HepG2 (cell line): ENCODE data around the gene IL11RA. TPM values are rescaled to one million over a fixed set of nuclear protein-coding genes. Genes with fewer than 3 reads are reported as not detected.

ENCODE experiments used
- FOXK1 ChIP-seq: sonication (generic); formaldehyde crosslinking; IDR thresholded peaks from 2 replicates; pipeline ENCODE4 v1.4.0; 2020; ENCODE audit warnings: low read depth, missing genetic modification reagents, borderline replicate concordance
- GZF1 ChIP-seq: sonication (generic); formaldehyde crosslinking; IDR thresholded peaks from 2 replicates; pipeline ENCODE4 v1.5.1; 2020; ENCODE audit warnings: mild to moderate bottlenecking, missing genetic modification reagents
- MEIS1 ChIP-seq: sonication (generic); formaldehyde crosslinking; IDR thresholded peaks from 2 replicates; pipeline ENCODE4 v1.9.0; 2021; ENCODE audit warnings: mild to moderate bottlenecking, missing genetic modification reagents, moderate library complexity, borderline replicate concordance
- POGZ ChIP-seq: sonication (generic); formaldehyde crosslinking; IDR thresholded peaks from 2 replicates; pipeline ENCODE4 v1.4.0; 2020; ENCODE audit warnings: mild to moderate bottlenecking, missing genetic modification reagents
- POLR2G ChIP-seq: fragments of 200-400 bp; formaldehyde crosslinking; IDR thresholded peaks from 2 replicates; pipeline ENCODE4 v1.6.1; 2018; ENCODE audit warnings: mild to moderate bottlenecking, low read depth, low read length, moderate library complexity
- RELA ChIP-seq: sonication (generic); formaldehyde crosslinking; IDR thresholded peaks from 2 replicates; pipeline ENCODE4 v1.4.0; 2020; ENCODE audit warnings: missing genetic modification reagents
- SOX6 ChIP-seq, 2 experiments: fragments of 450-650 bp in 1 of 2; sonication (generic) in 1 of 2; formaldehyde crosslinking in 1 of 2; IDR thresholded peaks; 2 replicates each; pipeline versions ENCODE4 v1.4.0 to v1.6.1; 2017 to 2020; ENCODE audit warnings: antibody characterized with exemption in 1 of 2, mild to moderate bottlenecking in 1 of 2, missing genetic modification reagents in 1 of 2
- ZBTB38 ChIP-seq: sonication (generic); formaldehyde crosslinking; IDR thresholded peaks from 2 replicates; pipeline ENCODE4 v1.5.1; 2020; ENCODE audit warnings: mild to moderate bottlenecking, missing genetic modification reagents
- ZKSCAN1 ChIP-seq: fragments of 150-350 bp; IDR thresholded peaks from 2 replicates; pipeline ENCODE4 v1.6.1; 2014; ENCODE audit warnings: low read length
- ZNF235 ChIP-seq: sonication (generic); formaldehyde crosslinking; IDR thresholded peaks from 2 replicates; pipeline ENCODE4 v1.8.1; 2023; ENCODE audit warnings: mild to moderate bottlenecking, missing genetic modification reagents, borderline replicate concordance
- ZNF335 ChIP-seq: sonication (generic); formaldehyde crosslinking; IDR thresholded peaks from 2 replicates; pipeline ENCODE4 v1.4.0; 2020; ENCODE audit warnings: missing genetic modification reagents
- ZNF552 ChIP-seq: sonication (generic); formaldehyde crosslinking; IDR thresholded peaks from 2 replicates; pipeline ENCODE4 v1.9.0; 2022; ENCODE audit warnings: missing genetic modification reagents, mild to moderate bottlenecking, borderline replicate concordance
- polyA plus RNA-seq, 8 experiments: library from polyadenylated mRNA; depleted of rRNA in 3 of 8; stranded (reverse) in 7 of 8; unstranded in 1 of 8; fragments of >200 nt; fragmentation: Illumina TruSeq in 4 of 8; extraction: Trizol in 4 of 8; gene quantifications; 2 replicates each; pipeline versions ENCODE4 v1.2.1 to v1.2.3, GENCODE V29; 2011 to 2016; ENCODE audit warnings: low read depth in 4 of 8, missing spikeins in 1 of 8, mixed read lengths in 1 of 8; ENCODE audit not compliant: insufficient read depth in 1 of 8
- total RNA-seq, 5 experiments: library from RNA; depleted of rRNA; stranded (reverse); fragments of >200 nt; fragmentation: Illumina TruSeq; extraction: Trizol; gene quantifications; 2 replicates each; pipeline ENCODE4 v1.2.3, GENCODE V29; 2016; ENCODE audit warnings: low read depth in 1 of 5
- TF ChIP-seq, protein P1 (sequence below), 2 experiments: IDR thresholded peaks; 2 replicates each; pipeline ENCODE4 v1.6.1; 2011 to 2012; ENCODE audit warnings: low read length in 2 of 2, borderline replicate concordance in 1 of 2, low read depth in 1 of 2, mild to moderate bottlenecking in 1 of 2, moderate library complexity in 1 of 2
- TF ChIP-seq, protein P2 (sequence below): sonication (generic); formaldehyde crosslinking; conservative IDR thresholded peaks from 2 replicates; pipeline ENCODE4 v1.4.0; 2020; ENCODE audit warnings: missing genetic modification reagents
- TF ChIP-seq, protein P3 (sequence below): sonication (generic); formaldehyde crosslinking; IDR thresholded peaks from 2 replicates; pipeline ENCODE4 v1.5.1; 2020; ENCODE audit warnings: missing genetic modification reagents, mild to moderate bottlenecking, borderline replicate concordance
- TF ChIP-seq, protein P4 (sequence below): sonication (generic); formaldehyde crosslinking; IDR thresholded peaks from 2 replicates; pipeline ENCODE4 v1.5.0; 2020; ENCODE audit warnings: mild to moderate bottlenecking, missing genetic modification reagents, borderline replicate concordance

Gene IL11RA
- total and polyA plus RNA-seq, 2 of the 13 experiments (the other 11 are each of a cell fraction or from before 2014, with no cell fraction given): 2.0 to 4.2 TPM

DNA sequence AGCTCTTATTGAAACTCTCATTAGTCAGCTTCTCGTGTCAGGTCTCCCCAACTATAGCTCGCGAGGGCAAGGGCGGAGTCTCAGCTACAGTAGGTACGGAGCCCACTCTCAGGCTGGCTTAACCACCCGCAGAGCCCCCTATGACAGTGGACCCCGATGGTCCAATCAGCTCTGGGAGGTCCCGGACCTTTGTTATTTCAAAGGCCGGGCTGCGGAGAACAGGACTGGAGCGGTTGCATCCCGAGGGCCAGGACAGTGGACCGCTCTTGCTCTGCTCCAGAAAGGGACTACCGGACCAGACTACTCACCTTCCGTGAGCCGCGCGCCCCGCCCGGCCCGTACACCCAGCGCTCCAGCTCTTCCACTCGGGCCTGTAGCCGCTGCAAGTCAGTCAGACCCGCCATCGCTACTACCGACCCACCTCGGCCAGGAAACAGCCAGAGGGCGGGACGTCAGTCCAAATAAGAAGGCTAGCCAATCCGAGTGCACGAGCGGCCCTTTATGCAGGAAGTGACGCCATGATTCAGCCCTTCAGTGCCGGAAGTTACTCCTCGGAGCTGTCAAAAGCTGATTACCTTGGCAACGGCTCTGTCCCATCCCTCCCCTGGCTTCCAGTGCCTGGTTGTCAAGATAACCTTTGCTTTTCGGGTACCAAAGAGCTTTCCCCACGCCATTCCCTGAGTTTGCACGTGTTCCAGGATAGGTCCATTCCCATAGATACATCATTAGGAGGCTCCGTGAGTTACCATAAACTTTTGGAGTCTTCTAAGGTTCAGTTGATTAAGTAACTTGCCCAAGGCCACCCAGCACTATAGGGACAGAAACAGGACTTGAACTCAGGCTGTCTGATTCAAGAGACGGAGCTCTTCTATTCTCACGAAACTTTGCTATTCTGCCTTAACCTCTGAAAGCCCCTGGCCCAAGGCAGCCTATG is 31.7 kb upstream of the IL11RA start, which contains the start of gene DCTN3 (continued):
- TF ChIP-seq, protein P1, sequence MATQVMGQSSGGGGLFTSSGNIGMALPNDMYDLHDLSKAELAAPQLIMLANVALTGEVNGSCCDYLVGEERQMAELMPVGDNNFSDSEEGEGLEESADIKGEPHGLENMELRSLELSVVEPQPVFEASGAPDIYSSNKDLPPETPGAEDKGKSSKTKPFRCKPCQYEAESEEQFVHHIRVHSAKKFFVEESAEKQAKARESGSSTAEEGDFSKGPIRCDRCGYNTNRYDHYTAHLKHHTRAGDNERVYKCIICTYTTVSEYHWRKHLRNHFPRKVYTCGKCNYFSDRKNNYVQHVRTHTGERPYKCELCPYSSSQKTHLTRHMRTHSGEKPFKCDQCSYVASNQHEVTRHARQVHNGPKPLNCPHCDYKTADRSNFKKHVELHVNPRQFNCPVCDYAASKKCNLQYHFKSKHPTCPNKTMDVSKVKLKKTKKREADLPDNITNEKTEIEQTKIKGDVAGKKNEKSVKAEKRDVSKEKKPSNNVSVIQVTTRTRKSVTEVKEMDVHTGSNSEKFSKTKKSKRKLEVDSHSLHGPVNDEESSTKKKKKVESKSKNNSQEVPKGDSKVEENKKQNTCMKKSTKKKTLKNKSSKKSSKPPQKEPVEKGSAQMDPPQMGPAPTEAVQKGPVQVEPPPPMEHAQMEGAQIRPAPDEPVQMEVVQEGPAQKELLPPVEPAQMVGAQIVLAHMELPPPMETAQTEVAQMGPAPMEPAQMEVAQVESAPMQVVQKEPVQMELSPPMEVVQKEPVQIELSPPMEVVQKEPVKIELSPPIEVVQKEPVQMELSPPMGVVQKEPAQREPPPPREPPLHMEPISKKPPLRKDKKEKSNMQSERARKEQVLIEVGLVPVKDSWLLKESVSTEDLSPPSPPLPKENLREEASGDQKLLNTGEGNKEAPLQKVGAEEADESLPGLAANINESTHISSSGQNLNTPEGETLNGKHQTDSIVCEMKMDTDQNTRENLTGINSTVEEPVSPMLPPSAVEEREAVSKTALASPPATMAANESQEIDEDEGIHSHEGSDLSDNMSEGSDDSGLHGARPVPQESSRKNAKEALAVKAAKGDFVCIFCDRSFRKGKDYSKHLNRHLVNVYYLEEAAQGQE (IDR thresholded peaks at IDR 0.05; ENCODE audit: borderline replicate concordance in 1 of 2, low read depth in 1 of 2, low read length in 2 of 2): no peak
- TF ChIP-seq ZNF552 (CRISPR knock-in tag) (no peak), GZF1 (0 out of 2 replicates have a peak, but pooled peaks have one; percentile 26), ZNF235 (CRISPR knock-in tag) (no peak), ZKSCAN1 (no peak), SOX6 (IDR thresholded peaks at IDR 0.05) (no peak), SOX6 (CRISPR knock-in tag; IDR thresholded peaks at IDR 0.05) (0 out of 2 replicates have a peak, but pooled peaks have one; percentile 40), POGZ (CRISPR knock-in tag) (peak; percentile 76), POLR2G (peak; percentile 66), FOXK1 (CRISPR knock-in tag) (peak; percentile 68; the same call in 1 of the 2 replicates), ZNF335 (CRISPR knock-in tag) (peak; percentile 34; the same call in 1 of the 2 replicates), MEIS1 (CRISPR knock-in tag) (peak; percentile 65; the same call in 1 of the 2 replicates), ZBTB38 (CRISPR knock-in tag) (peak; percentile 26; the same call in 1 of the 2 replicates), RELA (no peak)
- TF ChIP-seq, protein P2, sequence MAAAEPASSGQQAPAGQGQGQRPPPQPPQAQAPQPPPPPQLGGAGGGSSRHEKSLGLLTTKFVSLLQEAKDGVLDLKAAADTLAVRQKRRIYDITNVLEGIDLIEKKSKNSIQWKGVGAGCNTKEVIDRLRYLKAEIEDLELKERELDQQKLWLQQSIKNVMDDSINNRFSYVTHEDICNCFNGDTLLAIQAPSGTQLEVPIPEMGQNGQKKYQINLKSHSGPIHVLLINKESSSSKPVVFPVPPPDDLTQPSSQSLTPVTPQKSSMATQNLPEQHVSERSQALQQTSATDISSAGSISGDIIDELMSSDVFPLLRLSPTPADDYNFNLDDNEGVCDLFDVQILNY (CRISPR knock-in tag): no peak
- TF ChIP-seq, protein P3, sequence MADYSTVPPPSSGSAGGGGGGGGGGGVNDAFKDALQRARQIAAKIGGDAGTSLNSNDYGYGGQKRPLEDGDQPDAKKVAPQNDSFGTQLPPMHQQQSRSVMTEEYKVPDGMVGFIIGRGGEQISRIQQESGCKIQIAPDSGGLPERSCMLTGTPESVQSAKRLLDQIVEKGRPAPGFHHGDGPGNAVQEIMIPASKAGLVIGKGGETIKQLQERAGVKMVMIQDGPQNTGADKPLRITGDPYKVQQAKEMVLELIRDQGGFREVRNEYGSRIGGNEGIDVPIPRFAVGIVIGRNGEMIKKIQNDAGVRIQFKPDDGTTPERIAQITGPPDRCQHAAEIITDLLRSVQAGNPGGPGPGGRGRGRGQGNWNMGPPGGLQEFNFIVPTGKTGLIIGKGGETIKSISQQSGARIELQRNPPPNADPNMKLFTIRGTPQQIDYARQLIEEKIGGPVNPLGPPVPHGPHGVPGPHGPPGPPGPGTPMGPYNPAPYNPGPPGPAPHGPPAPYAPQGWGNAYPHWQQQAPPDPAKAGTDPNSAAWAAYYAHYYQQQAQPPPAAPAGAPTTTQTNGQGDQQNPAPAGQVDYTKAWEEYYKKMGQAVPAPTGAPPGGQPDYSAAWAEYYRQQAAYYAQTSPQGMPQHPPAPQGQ (CRISPR knock-in tag): no peak
- TF ChIP-seq, protein P4, sequence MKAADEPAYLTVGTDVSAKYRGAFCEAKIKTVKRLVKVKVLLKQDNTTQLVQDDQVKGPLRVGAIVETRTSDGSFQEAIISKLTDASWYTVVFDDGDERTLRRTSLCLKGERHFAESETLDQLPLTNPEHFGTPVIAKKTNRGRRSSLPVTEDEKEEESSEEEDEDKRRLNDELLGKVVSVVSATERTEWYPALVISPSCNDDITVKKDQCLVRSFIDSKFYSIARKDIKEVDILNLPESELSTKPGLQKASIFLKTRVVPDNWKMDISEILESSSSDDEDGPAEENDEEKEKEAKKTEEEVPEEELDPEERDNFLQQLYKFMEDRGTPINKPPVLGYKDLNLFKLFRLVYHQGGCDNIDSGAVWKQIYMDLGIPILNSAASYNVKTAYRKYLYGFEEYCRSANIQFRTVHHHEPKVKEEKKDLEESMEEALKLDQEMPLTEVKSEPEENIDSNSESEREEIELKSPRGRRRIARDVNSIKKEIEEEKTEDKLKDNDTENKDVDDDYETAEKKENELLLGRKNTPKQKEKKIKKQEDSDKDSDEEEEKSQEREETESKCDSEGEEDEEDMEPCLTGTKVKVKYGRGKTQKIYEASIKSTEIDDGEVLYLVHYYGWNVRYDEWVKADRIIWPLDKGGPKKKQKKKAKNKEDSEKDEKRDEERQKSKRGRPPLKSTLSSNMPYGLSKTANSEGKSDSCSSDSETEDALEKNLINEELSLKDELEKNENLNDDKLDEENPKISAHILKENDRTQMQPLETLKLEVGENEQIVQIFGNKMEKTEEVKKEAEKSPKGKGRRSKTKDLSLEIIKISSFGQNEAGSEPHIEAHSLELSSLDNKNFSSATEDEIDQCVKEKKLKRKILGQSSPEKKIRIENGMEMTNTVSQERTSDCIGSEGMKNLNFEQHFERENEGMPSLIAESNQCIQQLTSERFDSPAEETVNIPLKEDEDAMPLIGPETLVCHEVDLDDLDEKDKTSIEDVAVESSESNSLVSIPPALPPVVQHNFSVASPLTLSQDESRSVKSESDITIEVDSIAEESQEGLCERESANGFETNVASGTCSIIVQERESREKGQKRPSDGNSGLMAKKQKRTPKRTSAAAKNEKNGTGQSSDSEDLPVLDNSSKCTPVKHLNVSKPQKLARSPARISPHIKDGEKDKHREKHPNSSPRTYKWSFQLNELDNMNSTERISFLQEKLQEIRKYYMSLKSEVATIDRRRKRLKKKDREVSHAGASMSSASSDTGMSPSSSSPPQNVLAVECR: peak; percentile 87
